ENCODE data around the gene MYH13.

MYH13 gene

DNA sequence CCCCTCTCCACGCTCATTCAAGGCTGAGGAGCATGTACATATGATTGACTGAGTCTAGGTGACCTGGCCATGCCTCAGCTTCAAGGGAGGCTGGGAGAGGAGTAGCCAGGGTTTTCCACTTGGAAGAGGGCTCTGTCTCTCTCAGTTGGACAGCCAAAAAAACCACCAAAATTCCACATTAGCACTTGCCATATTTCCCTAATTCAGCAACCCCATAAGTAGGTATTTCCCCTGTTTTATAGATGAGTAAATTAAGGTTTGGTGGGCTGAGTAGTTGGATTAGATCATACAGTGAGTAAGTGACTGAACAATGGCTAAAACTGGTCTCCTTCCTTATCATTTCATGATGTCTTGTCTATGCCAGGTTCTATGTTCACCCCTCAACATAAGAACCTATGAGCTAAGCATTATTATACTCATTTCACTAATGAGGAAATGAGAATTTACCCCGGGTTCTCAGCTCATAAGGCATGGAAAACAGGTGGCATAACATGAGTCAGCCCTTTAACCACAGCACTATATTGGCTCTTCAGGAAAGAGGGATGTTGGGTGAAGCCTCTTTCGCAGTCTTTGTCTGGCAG is 106.4 kb downstream of the MYH13 start:
- ChIA-PET POLR2A (no interaction called here), CTCF (interaction anchor here (1.0 kb wide), 1 partner anchor 351 kb away, joined by 4 read pairs; no protein-coding TSS in a partner anchor)
- TF ChIP-seq, protein P1, sequence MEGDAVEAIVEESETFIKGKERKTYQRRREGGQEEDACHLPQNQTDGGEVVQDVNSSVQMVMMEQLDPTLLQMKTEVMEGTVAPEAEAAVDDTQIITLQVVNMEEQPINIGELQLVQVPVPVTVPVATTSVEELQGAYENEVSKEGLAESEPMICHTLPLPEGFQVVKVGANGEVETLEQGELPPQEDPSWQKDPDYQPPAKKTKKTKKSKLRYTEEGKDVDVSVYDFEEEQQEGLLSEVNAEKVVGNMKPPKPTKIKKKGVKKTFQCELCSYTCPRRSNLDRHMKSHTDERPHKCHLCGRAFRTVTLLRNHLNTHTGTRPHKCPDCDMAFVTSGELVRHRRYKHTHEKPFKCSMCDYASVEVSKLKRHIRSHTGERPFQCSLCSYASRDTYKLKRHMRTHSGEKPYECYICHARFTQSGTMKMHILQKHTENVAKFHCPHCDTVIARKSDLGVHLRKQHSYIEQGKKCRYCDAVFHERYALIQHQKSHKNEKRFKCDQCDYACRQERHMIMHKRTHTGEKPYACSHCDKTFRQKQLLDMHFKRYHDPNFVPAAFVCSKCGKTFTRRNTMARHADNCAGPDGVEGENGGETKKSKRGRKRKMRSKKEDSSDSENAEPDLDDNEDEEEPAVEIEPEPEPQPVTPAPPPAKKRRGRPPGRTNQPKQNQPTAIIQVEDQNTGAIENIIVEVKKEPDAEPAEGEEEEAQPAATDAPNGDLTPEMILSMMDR (IDR thresholded peaks at IDR 0.05; ENCODE audit: insufficient read depth, low read length, missing control alignments) = no peak
- DNase-seq (ENCODE audit: low read depth, low spot score) = no peak
- H3K4me3 ChIP-seq (ENCODE audit: low read depth, low read length) = no peak overlapping the region

DNA sequence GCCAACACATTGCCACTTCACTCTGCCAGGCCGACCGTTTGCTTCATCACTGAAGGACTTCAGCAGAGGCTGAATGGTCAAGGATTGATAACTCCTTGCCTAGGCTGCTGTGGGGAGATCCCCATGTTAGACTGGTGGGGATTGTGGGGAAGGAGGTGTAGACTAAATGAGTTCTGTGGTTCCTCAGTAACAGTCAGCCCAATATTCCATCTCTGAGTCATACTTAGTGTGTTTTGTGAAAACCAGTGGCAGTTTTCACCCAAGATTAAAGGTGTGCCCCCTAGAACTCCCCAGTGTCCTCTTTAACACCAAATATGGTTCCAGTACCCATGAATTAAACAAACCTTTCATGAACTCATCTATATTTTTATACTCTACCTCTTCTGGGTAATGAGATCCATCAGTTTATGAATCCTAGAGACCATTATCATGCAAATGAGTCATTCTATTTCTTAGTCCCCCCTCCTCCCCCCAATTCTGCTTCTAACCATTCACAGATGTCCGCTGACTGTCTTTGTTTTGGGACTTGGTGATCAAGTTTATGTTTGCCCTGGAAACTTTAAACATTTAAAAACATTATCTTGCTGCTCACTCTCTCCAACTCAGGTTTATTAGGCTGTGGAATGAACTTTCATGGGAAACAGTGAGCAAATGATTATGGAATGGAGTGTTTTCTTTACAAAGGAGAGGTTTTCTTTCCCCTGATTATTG is 107.6 kb downstream of the MYH13 start:
- H3K4me3 ChIP-seq (ENCODE audit: low read depth, low read length) = no peak overlapping the region
- TF ChIP-seq, protein P1 (IDR thresholded peaks at IDR 0.05; ENCODE audit: insufficient read depth, low read length, missing control alignments) = no peak
- peak; percentile 9 for DNase-seq (ENCODE audit: low read depth, low spot score)
- ChIA-PET CTCF (interaction anchor here (0.8 kb wide), 1 partner anchor 353 kb away, joined by 4 read pairs; no protein-coding TSS in a partner anchor), POLR2A (no interaction called here)

DNA sequence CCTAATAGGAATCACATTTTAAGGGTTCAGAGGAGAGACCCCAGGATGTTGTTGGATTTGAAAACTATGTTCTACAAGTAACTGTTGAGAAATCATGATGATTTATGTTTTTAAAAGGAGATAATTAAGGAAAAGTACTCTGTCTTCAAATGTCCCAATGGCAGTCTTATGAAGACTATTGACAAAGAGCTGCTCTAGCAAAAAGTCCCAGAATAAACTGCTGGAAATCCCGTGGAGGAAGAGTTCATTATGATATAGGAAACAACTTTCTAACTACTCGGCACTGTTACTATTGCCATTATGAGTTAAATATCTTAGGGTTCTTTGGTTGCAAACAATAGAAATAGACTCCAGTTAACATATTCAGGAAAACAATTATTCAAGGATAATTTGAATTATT is 108.8 kb downstream of the MYH13 start:
- TF ChIP-seq, protein P1 (IDR thresholded peaks at IDR 0.05; ENCODE audit: insufficient read depth, low read length, missing control alignments) = no peak
- no peak for DNase-seq (ENCODE audit: low read depth, low spot score)
- H3K4me3 ChIP-seq (ENCODE audit: low read depth, low read length) = no peak overlapping the region
- POLR2A ChIA-PET = no interaction called here
- CTCF ChIA-PET = interaction anchor here (0.8 kb wide), 1 partner anchor 354 kb away, joined by 4 read pairs; no protein-coding TSS in a partner anchor

DNA sequence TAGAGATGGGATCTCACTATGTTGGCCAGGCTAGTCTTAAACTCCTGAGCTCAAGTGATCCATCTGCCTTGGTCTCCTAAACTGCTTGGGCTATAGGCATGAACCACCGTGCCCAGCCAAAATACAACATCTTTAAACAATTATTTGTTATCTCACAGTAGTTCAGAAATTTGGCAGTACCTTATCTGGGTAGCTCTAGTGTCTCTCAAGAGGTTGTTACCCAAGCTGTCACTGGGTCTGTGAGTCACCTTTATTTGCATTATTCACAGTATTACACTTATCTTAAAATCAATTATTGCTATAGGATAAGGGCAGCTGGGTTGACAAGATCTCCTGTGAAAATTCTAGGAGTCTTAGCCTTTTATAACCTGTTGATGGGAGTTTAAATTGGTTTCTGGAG is 110.4 kb downstream of the MYH13 start:
- DNase-seq (ENCODE audit: low read depth, low spot score) = no peak
- no peak overlapping the region for H3K4me3 ChIP-seq (ENCODE audit: low read depth, low read length)
- TF ChIP-seq, protein P1 (IDR thresholded peaks at IDR 0.05; ENCODE audit: insufficient read depth, low read length, missing control alignments) = no peak
- POLR2A ChIA-PET = no interaction called here
- CTCF ChIA-PET = interaction anchor here (1.3 kb wide), 1 partner anchor 355 kb away, joined by 3 read pairs; no protein-coding TSS in a partner anchor

DNA sequence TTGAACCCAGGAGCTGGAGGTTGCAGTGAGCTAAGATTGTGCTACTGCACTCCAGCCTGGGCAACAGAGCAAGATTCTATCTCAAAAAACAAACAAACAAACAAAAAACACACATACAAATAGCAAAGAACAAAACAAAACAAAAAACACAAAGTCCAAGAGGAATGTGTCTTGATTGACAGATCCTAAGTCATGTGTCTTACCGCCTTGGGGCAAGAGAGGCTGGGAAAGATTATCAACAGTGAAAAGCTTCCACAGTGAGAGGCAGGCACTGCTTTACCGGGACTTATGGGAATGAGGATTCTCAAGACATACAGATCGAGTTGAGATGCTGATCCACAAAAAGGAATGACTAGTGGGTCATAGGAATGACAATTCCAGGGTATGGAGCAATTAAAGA is 111.7 kb downstream of the MYH13 start:
- POLR2A ChIA-PET = no interaction called here
- TF ChIP-seq, protein P1 (IDR thresholded peaks at IDR 0.05; ENCODE audit: insufficient read depth, low read length, missing control alignments) = no peak
- CTCF ChIA-PET = no interaction called here
- no peak overlapping the region for H3K4me3 ChIP-seq (ENCODE audit: low read depth, low read length)
- no peak for DNase-seq (ENCODE audit: low read depth, low spot score)

DNA sequence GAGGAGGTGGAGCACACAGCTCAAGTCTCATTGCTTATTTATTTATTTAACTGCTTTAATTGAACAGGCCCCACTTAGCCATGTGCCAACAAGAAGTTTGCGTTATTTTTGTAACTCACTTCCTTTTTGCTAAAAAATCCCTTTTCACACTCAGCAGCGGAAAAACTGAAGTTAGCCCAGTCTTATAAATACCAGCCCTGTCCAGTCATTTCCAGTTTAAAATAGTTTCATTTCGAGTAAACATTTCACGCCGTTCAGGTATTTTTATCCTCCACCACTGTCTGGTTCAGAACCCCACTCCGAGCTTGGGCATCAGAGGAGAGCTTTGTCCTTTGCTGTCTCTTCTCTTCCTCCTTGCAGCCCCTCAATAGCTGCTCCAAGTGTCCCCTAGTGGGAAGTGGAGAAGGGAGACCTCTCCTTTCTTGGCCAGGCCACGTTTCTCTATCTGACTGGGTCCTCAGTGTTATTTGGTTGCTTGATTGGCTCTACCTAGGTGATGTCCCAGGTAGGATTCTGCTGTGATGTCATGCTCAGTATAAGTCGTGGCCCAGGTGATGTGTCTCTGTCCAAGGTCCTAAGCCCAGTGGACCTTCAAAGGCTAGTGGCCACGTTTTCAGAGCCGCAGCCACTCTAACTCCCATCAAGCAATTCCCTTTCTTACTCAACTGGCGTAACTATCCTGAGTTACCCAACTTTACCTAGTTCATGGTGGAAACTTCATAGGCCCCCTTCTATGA is 121.4 kb downstream of the MYH13 start:
- ChIA-PET POLR2A (no interaction called here), CTCF (interaction anchor here (1.2 kb wide), 1 partner anchor 365 kb away, joined by 3 read pairs; no protein-coding TSS in a partner anchor)
- H3K4me3 ChIP-seq (ENCODE audit: low read depth, low read length) = no peak overlapping the region
- TF ChIP-seq, protein P1 (IDR thresholded peaks at IDR 0.05; ENCODE audit: insufficient read depth, low read length, missing control alignments) = no peak
- DNase-seq (ENCODE audit: low read depth, low spot score) = no peak

Measured in AG04449 (cell line).